Stomach (tissue), 9 donors: ENCODE results near the gene STAT6. TPM values are rescaled to one million over a fixed set of nuclear protein-coding genes. Genes with fewer than 3 reads are reported as not detected.

Source experiments
- DNase-seq, 2 donors: peaks; one replicate each; pipeline versions ENCODE4 v3.0.0 to v3.0.0-alpha.2; 2013 to 2019
- H3K27ac ChIP-seq, 5 donors: fragments of 200-600 bp in 4 of 5; sonication (generic) in 4 of 5; one replicate each; pipeline ENCODE4 v1.5.1; 2013 to 2019; ENCODE audit warnings: mild to moderate bottlenecking in 1 of 5, moderate library complexity in 1 of 5
- H3K27me3 ChIP-seq, 3 donors: fragments of 200-600 bp; sonication (generic); one replicate each; pipeline ENCODE4 v1.5.1; 2017 to 2019; ENCODE audit warnings: mixed run types in 1 of 3
- H3K36me3 ChIP-seq, 4 donors: fragments of 200-600 bp; sonication (generic); 1 replicate in 3 of 4; 2 replicates in 1 of 4; pipeline ENCODE4 v1.5.1; 2016 to 2019
- H3K4me1 ChIP-seq, 4 donors: fragments of 200-600 bp; sonication (generic); one replicate each; pipeline ENCODE4 v1.5.1; 2016 to 2019
- H3K4me3 ChIP-seq, 4 donors: fragments of 200-600 bp; sonication (generic) in 3 of 4; one replicate each; pipeline ENCODE4 v1.5.1; 2016 to 2019; ENCODE audit warnings: mild to moderate bottlenecking in 1 of 4
- H3K9me3 ChIP-seq, 4 donors: fragments of 200-600 bp; sonication (generic); one replicate each; pipeline ENCODE4 v1.5.1; 2016 to 2019
- EP300 ChIP-seq: sonication (generic); formaldehyde crosslinking; IDR thresholded peaks from one replicate; pipeline ENCODE4 v1.6.1; 2017; ENCODE audit warnings: antibody characterized with exemption
- POLR2A ChIP-seq, 4 donors: fragments of 450-650 bp; IDR thresholded peaks; one replicate each; pipeline ENCODE4 v1.6.1; 2016; ENCODE audit warnings: antibody characterized with exemption in 4 of 4, control low read depth in 2 of 4, mild to moderate bottlenecking in 1 of 4, moderate library complexity in 1 of 4
- POLR2AphosphoS5 ChIP-seq, 3 donors: sonication (generic); formaldehyde crosslinking; IDR thresholded peaks; one replicate each; pipeline ENCODE4 v1.6.1; 2016; ENCODE audit warnings: antibody characterized with exemption in 3 of 3
- WGBS, 5 donors: extraction: QIAGEN DNeasy Blood & Tissue Kit in 3 of 5; methylation state at CpG; one replicate each; pipeline versions ENCODE4 v1.1.5 to v1.1.7; 2013 to 2018; 5-methylcytosine and 5-hydroxymethylcytosine counted together
- intact Hi-C: fragments of 100-400 bp; cut with DNase I; formaldehyde crosslinking; loops from one replicate; pipeline ENCODE4 v1.15.1; 2023; ENCODE audit warnings: low total_unique reads
- polyA plus RNA-seq, 3 donors: library from polyadenylated mRNA; stranded (reverse); fragments of 200-250 nt; gene quantifications; one replicate each; pipeline ENCODE4 v1.2.3, GENCODE V29; 2013
- total RNA-seq, 5 donors: library from RNA; depleted of rRNA; stranded (reverse); fragments of >200 nt; gene quantifications; one replicate each; pipeline versions ENCODE4 v1.1.0 to v1.2.3, GENCODE V29; 2014 to 2016
- TF ChIP-seq, protein P1 (sequence below), 7 experiments: fragments of 450-650 bp in 4 of 7; fragments of 200-600 bp in 3 of 7; sonication (generic) in 3 of 7; IDR thresholded peaks; one replicate each; pipeline ENCODE4 v1.5.1; 2016 to 2019; ENCODE audit warnings: antibody characterized with exemption in 7 of 7, control low read depth in 2 of 7, mild to moderate bottlenecking in 1 of 7
- donor health status: healthy with polysubstance abuse.
- donor health status: Bipolar disorder and iron deficiency.
- donor health status: healthy.

Gene STAT6
- total and polyA plus RNA-seq, 8 donors = 81.9 to 477 (median 178) TPM

DNA sequence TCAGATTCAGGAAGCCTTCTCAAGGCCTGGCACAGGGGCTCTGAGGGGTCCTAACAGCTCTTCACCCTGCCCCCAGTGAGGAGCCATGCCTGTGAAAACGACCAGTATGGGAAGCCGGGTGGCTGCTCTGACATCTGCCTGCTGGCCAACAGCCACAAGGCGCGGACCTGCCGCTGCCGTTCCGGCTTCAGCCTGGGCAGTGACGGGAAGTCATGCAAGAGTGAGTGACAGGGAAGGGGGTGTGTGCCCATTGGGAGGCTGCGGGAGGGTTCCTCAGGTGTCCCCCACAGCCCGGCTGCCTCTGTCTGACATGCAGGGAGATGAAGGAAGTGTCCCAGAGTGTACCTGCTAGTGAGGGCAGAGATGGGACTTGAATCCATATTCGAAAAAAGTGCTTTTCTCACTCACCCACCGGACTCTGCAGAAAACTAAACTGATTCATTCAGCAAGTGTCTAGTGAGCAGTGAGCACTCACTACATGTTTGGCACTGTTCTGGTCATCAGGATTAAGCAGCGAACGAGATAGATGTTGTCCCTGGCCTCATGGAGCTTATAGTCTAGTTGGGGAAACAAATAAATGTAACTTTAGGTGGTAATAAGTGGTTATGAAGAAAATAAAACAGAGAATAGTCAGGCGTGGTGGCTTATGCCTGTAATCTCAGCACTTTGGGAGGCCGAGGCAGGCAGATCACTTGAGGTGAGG is 45.7 kb upstream of the STAT6 start:
- no peaks in the 10 kb centered on the region for H3K27me3 ChIP-seq
- intact Hi-C loops = no loop called here
- no peaks in the 10 kb centered on the region for H3K9me3 ChIP-seq
- no peak for DNase-seq
- peaks cover 29 to 82% (median 79%) of the 10 kb centered on the region in 4 donors for H3K36me3 ChIP-seq
- TF ChIP-seq POLR2AphosphoS5 (IDR thresholded peaks at IDR 0.05) (no peak), POLR2A (IDR thresholded peaks at IDR 0.05) (no peak), EP300 (no peak)
- TF ChIP-seq, protein P1, sequence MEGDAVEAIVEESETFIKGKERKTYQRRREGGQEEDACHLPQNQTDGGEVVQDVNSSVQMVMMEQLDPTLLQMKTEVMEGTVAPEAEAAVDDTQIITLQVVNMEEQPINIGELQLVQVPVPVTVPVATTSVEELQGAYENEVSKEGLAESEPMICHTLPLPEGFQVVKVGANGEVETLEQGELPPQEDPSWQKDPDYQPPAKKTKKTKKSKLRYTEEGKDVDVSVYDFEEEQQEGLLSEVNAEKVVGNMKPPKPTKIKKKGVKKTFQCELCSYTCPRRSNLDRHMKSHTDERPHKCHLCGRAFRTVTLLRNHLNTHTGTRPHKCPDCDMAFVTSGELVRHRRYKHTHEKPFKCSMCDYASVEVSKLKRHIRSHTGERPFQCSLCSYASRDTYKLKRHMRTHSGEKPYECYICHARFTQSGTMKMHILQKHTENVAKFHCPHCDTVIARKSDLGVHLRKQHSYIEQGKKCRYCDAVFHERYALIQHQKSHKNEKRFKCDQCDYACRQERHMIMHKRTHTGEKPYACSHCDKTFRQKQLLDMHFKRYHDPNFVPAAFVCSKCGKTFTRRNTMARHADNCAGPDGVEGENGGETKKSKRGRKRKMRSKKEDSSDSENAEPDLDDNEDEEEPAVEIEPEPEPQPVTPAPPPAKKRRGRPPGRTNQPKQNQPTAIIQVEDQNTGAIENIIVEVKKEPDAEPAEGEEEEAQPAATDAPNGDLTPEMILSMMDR (IDR thresholded peaks at IDR 0.05) = no peak
- peak overlapping the region in 2 of 5 donors; percentile 7 to 14 for H3K27ac ChIP-seq
- H3K4me1 ChIP-seq = peaks cover 19 to 50% (median 25%) of the 10 kb centered on the region in 4 donors
- H3K4me3 ChIP-seq = no peak overlapping the region
- WGBS, 5 donors = 68 to 88% (median 82%) methylated on average over 9 to 16 of the region's 16 CpGs

DNA sequence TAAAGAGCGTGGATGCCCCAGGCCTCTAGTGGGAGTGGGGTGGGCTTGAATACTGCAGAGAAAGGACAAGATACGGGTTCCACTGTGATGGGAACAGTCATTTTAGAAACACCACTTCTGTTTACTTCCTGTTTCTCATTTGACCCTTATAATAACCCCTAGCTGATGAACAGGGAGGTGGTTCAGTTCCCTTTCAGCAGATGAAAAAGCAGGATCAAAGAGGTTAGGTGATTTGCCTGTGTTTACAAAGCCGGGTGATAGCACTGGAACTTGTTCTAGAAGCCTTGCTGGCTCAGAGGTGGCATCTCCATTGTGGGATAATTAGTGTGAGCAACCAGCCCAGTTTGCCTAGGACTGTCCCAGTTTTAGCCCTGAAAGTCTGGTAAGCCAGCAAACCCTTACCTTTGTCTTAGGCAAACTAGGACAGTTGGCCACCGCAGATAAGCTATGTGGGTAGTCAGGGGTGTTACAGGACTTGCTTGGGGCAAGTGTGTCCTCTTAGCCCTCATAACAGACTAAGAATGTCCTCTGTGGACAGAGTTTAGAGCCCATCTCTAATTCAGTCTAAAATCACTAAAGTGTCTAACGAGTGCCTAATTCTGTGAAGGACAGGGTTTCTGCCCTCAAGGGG is 43.8 kb upstream of the STAT6 start:
- DNase-seq = no peak
- peak overlapping the region in 1 of 5 donors; percentile 13 for H3K27ac ChIP-seq
- H3K36me3 ChIP-seq = peaks cover 11 to 62% (median 60%) of the 10 kb centered on the region in 4 donors
- H3K9me3 ChIP-seq = no peaks in the 10 kb centered on the region
- 71 to 85% (median 81%) methylated on average over 5 of the region's 5 CpGs for WGBS, 5 donors
- H3K4me1 ChIP-seq = peaks cover 38 to 69% (median 43%) of the 10 kb centered on the region in 4 donors
- H3K4me3 ChIP-seq = no peak overlapping the region
- TF ChIP-seq POLR2AphosphoS5 (IDR thresholded peaks at IDR 0.05) (no peak), EP300 (no peak), POLR2A (IDR thresholded peaks at IDR 0.05) (no peak)
- TF ChIP-seq, protein P1 (IDR thresholded peaks at IDR 0.05) = no peak
- H3K27me3 ChIP-seq = no peaks in the 10 kb centered on the region
- intact Hi-C loops = no loop called here

DNA sequence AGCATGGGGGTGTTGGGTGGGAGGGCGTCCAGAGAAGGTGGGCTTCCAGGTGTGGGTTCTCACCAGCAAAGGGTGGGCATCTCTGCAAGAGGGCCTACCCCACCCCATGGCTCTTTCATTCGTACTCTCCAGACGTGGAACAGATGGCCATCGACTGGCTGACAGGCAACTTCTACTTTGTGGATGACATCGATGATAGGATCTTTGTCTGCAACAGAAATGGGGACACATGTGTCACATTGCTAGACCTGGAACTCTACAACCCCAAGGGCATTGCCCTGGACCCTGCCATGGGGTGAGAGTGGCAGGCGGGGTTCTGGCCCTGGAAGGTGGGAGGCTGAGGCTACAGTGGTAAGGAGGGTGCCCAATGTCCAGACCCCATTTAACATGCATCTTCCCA is 42.9 kb upstream of the STAT6 start:
- Histone ChIP-seq H3K27ac (peak overlapping the region in 3 of 5 donors; percentile 13 to 88 (median 81)), H3K4me1 (peaks cover 47 to 77% (median 51%) of the 10 kb centered on the region in 4 donors)
- WGBS, 5 donors = 81 to 95% (median 90%) methylated on average over 5 to 6 of the region's 6 CpGs

DNA sequence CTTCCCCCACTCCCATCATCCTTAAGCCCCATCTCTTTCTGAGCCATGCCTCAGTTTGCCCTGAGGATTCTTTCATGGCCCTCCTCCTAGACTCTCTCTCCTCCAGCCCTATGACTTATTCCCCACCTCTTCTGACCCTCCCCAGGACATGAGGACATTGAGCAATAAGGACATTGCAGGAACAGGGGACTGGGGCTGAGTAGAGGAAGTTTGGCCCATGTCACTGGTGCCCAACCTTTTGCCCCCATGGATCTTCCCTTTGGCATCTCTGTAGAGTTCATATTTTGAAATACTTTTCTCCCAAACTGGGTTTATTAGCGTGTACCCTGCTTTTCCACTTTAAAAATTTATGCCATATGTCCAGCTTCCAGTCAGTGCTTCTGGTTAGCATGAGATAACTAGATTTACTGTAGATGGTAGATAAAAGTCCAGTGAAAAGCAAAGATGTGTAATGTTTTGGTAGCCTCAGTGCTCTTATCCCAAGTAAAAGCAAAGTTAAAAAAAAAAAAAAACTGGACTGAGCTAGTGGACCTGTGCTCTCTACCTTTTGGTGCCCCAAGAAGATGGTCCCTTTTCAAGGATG is 42.3 kb upstream of the STAT6 start:
- intact Hi-C loops = no loop called here
- no peak for DNase-seq
- no peak for TF ChIP-seq POLR2A (IDR thresholded peaks at IDR 0.05)
- TF ChIP-seq, protein P1 (IDR thresholded peaks at IDR 0.05) = no peak
- TF ChIP-seq EP300 = no peak
- no peak for TF ChIP-seq POLR2AphosphoS5 (IDR thresholded peaks at IDR 0.05)
- Histone ChIP-seq H3K4me1 (peaks cover 50 to 77% (median 54%) of the 10 kb centered on the region in 4 donors), H3K27ac (peak overlapping the region in 4 of 5 donors; percentile 67 to 88 (median 84)), H3K4me3 (no peak overlapping the region), H3K36me3 (peaks cover 11 to 50% (median 47%) of the 10 kb centered on the region in 4 donors), H3K27me3 (no peaks in the 10 kb centered on the region), H3K9me3 (no peaks in the 10 kb centered on the region)
- 64 to 93% (median 85%) methylated on average over 1 of the region's 1 CpG for WGBS, 5 donors

More for the DNA sequence above, 42.9 kb upstream of the STAT6 start:
- no peak for TF ChIP-seq EP300
- TF ChIP-seq, protein P1 (IDR thresholded peaks at IDR 0.05) = no peak
- TF ChIP-seq POLR2A (IDR thresholded peaks at IDR 0.05) = no peak
- no peak for TF ChIP-seq POLR2AphosphoS5 (IDR thresholded peaks at IDR 0.05)
- peaks cover 11 to 55% (median 53%) of the 10 kb centered on the region in 4 donors for H3K36me3 ChIP-seq
- no peaks in the 10 kb centered on the region for H3K27me3 ChIP-seq
- intact Hi-C loops = no loop called here
- no peaks in the 10 kb centered on the region for H3K9me3 ChIP-seq
- no peak for DNase-seq
- H3K4me3 ChIP-seq = no peak overlapping the region
